Measurements from ENCODE around the gene AMMECR1. TPM values are rescaled to one million over a fixed set of nuclear protein-coding genes. Genes with fewer than 3 reads are reported as not detected.

Gene AMMECR1
- total and polyA plus RNA-seq, 8 donors: 0.45 to 28.7 (median 3.6) TPM

GRCh38 chrX:110302975-110303374 is 14.9 kb downstream of the AMMECR1 start:
- WGBS, 5 donors: 77 to 93% (median 86%) methylated on average over 3 of the region's 3 CpGs
- TF ChIP-seq POLR2A (IDR thresholded peaks at IDR 0.05) (no peak), EP300 (IDR thresholded peaks at IDR 0.05) (no peak), POLR2AphosphoS5 (IDR thresholded peaks at IDR 0.05) (no peak), CTCF (IDR thresholded peaks at IDR 0.05) (no peak)
- Histone ChIP-seq H3K27me3 (no peaks in the 10 kb centered on the region), H3K4me1 (no peaks in the 10 kb centered on the region), H3K9me3 (no peaks in the 10 kb centered on the region), H3K4me3 (no peak overlapping the region), H3K36me3 (no peaks in the 10 kb centered on the region), H3K27ac (no peak overlapping the region)
- intact Hi-C loops (cut with DNase I; ENCODE audit: low total_unique reads): no loop called here
- DNase-seq: no peak

DNA sequence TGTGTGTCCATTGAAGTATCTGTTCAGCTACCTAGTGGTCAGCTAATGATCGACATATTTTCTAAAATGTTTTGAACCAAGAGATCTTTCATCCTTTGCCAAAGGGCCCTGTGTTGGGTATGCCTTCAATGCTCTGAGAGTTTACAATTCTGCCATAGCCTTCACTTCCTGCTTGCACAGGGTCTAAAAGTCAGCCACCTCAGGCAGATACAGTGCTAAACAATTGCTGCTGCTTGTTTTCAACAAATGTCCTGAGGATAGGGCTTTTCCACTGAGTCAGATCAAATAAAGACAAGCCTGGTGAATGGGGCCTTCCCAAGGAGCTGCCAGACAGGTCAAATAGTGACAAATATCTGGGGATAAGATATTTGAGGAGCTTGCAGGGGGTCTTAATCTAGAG is 16.7 kb downstream of the AMMECR1 start:
- H3K36me3 ChIP-seq: no peaks in the 10 kb centered on the region
- no peaks in the 10 kb centered on the region for H3K4me1 ChIP-seq
- peaks cover 0 to 11% (median 5%) of the 10 kb centered on the region in 4 donors for H3K9me3 ChIP-seq
- no peaks in the 10 kb centered on the region for H3K27me3 ChIP-seq
- 80 to 100% (median 94%) methylated on average over 1 of the region's 1 CpG for WGBS, 5 donors
- intact Hi-C loops (cut with DNase I; ENCODE audit: low total_unique reads): no loop called here
- no peak overlapping the region for H3K27ac ChIP-seq
- H3K4me3 ChIP-seq: no peak overlapping the region
- TF ChIP-seq CTCF (IDR thresholded peaks at IDR 0.05): no peak
- no peak for TF ChIP-seq EP300 (IDR thresholded peaks at IDR 0.05)
- TF ChIP-seq POLR2AphosphoS5 (IDR thresholded peaks at IDR 0.05): no peak
- no peak for TF ChIP-seq POLR2A (IDR thresholded peaks at IDR 0.05)
- no peak for DNase-seq

DNA sequence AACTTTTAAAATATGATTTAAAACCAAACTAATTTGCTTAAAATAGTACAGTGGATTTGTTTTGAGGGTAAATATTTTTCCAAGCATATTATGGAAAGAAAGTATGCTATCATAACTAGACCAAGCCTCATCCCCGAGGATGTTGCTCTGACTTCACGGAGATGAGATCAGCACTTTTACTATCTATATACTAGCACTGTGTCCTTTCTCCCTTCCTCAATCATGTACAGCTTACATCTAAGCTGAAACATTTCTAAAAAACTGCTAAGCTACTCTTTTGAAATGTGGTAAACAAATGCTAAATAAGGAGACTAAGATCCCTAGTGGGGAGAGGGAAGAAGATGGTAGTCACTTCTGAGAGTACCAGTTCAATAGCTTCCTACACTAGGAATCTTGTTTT is 23.8 kb downstream of the AMMECR1 start:
- Histone ChIP-seq H3K36me3 (no peaks in the 10 kb centered on the region), H3K27ac (no peak overlapping the region), H3K4me1 (no peaks in the 10 kb centered on the region), H3K4me3 (no peak overlapping the region), H3K9me3 (peaks cover 0 to 15% (median 7%) of the 10 kb centered on the region in 4 donors), H3K27me3 (no peaks in the 10 kb centered on the region)
- 82 to 91% (median 85%) methylated on average over 2 of the region's 2 CpGs for WGBS, 5 donors
- no peak for TF ChIP-seq POLR2AphosphoS5 (IDR thresholded peaks at IDR 0.05)
- TF ChIP-seq CTCF (IDR thresholded peaks at IDR 0.05): no peak
- TF ChIP-seq POLR2A (IDR thresholded peaks at IDR 0.05): no peak
- no peak for TF ChIP-seq EP300 (IDR thresholded peaks at IDR 0.05)
- no peak for DNase-seq
- intact Hi-C loops (cut with DNase I; ENCODE audit: low total_unique reads): no loop called here

GRCh38 chrX:110293658-110294057 is 24.2 kb downstream of the AMMECR1 start:
- Histone ChIP-seq H3K27ac (no peak overlapping the region), H3K9me3 (peaks cover 0 to 15% (median 7%) of the 10 kb centered on the region in 4 donors), H3K4me3 (no peak overlapping the region), H3K27me3 (no peaks in the 10 kb centered on the region), H3K36me3 (no peaks in the 10 kb centered on the region), H3K4me1 (no peaks in the 10 kb centered on the region)
- TF ChIP-seq CTCF (IDR thresholded peaks at IDR 0.05) (no peak), EP300 (IDR thresholded peaks at IDR 0.05) (no peak), POLR2AphosphoS5 (IDR thresholded peaks at IDR 0.05) (no peak), POLR2A (IDR thresholded peaks at IDR 0.05) (no peak)
- no peak for DNase-seq
- intact Hi-C loops (cut with DNase I; ENCODE audit: low total_unique reads): no loop called here
